GM19397 (cell line): Measurements from ENCODE around the gene FAM120AOS.
A peak's percentile ranks its signal among the peaks of the same experiment; 100 is the strongest.

Experiments
- ATAC-seq: cut with Tn5 transposase; IDR thresholded peaks from one replicate; pipeline ENCODE4 v1.9.1; 2021; ENCODE audit warnings: mild to moderate bottlenecking, moderate library complexity; ENCODE audit not compliant: unreplicated experiment

Gene FAM120AOS

DNA sequence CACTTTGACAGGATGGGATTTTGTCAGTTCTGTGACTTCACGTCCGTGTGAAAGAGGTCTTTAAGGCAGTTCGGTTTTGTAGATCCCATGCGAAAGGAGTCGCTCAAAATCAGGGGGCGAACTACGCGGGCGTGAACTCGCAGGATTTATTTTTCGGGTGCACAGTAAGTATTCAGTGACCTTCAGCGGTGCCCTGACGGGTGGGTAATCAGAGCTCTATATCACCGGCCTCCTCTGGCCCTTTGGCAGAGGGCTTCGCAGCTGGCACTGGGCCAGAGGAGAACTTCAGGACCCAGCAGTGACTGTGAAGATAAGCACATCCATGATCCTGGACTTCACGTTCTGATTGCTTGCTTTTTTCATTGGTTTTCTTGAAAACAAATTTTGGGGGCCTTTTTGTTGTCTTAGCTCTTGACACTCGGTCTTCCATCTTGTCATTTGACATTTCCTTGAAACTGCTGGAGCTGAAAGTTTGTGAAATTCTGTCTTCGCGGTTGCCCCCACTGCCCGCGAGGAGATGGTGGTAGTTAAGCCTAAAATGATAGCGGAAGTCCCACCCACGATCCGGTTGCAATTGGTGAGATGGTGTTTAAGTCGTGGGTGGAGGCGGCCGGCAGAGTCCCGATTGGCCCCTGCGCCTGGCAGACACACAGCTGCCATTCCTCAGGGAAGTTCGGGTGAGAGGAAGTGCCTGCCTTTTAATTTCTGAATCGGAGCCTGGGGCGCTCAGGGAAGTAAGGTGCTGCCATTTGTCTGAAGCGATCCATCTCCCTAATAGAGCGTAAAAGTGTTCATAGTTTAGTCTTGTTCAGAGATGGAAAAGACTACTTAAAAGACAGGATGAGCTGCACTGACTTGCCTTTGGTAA is at the start of gene FAM120AOS:
Gene FAM120AOS, minus strand, starts transcription at position 535 of the 868 bp plus-strand sequence. CDS start 872 bp downstream, outside the sequence.
- peak; percentile 61 for ATAC-seq

DNA sequence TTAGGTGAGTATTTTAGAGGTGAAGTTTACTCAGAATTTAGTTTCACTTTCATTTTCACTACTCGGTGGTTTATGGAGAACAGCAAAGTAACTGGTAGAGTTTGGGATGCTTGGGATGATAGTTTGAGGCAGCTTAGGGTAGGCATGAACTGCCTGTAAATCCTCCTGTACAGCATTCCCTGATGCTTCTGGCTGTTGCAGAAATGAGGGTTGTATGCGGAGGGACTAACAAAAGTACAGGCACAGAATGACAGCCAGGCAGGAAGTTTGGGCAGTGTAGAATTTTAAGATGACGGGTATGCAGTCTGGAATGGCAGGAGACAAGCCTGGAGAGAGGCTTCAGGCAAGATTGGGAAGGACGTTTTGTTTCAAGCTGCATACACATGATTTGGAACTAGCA is 48.0 kb upstream of the FAM120AOS start:
- ATAC-seq: no peak

DNA sequence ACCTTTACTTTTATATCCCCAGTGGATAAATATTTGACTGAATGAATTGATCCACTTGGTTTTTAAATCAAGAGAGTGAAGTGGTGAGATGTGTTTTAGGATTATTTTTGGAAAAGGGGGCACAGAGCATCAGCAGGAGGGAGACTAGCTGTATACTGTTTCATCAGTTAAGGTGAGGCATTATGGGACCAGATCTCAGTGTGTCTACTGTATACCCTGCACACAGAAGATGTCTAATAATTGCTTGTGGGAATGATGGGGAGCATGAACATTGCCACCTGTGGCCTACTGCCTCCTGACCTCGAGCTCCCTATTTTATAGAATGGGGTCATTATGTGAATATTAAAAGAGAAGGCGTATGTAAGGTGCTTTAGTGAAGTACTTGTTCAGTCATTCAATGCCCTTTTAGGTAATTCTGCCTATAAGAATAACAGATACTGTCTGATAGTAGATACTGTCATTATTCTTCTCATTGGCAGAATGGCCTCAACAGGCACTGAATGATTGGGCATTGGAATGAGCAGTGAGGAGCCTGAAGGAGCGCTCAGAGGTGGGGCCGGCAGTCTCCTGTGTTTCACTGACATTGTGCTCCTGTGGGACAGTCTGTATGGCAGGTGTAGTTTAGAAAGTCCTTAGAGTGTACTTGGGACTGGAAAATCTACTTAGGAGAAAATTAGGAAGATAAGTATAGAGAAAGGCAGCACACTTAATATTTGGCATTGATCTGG is 47.4 kb upstream of the FAM120AOS start:
- ATAC-seq: no peak

DNA sequence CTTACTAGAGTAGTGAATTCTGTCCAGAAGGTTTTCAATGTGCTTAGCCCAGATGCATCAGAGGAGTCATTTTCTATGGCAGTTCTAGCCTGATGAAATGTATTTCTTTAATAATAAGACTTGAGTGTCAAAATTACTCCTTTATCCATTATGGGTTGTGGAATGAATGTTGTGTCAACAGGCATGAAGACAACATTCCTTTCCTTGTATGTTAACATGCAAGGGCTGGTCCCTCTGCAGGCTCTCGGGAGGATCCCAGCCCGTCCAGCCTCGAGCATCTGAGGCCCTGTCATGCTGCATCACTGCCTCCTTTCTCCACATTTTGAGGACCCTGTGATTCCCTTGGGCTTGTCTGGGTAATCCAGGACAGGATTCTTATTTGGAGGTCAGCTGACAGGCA is 42.9 kb upstream of the FAM120AOS start:
- ATAC-seq: no peak

DNA sequence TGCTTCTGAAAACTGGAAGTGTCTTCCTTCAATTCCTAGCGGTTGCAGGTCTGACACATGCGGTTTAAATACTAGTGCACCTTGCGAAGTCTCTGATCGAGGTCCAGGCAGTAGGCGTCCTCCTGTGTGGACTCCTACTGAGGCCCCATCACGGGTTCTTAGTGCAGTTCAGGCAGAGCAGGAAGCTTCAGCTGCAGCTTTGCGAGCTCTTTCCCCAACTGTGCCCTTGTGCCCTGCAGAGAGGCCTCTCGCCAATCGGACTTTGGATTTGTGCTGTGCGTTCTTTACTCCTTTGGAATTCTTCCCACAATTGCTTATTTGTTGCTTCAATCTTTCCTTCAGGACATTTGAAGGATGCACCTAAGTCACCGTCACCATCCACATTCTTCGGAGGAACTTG is 40.6 kb upstream of the FAM120AOS start:
- no peak for ATAC-seq

DNA sequence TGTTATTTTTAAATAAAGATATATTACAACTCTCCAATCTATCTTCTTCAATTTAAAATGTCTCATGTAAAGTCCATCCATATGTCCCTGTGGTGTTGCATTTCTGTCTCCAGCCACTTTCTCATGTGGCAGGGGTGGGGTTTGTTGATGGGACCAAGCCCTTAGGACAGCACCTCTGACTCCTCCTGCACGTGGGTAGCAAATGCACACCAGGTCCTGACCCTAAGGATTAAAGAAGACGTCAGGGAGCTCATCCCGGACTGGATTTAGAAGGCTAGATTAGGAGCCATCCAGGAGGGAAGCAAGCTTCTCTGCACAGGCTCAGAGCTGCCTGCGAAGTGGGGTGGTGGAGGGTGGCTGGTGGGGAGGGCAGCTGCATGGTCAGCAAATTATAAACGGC is 38.9 kb upstream of the FAM120AOS start:
- no peak for ATAC-seq

DNA sequence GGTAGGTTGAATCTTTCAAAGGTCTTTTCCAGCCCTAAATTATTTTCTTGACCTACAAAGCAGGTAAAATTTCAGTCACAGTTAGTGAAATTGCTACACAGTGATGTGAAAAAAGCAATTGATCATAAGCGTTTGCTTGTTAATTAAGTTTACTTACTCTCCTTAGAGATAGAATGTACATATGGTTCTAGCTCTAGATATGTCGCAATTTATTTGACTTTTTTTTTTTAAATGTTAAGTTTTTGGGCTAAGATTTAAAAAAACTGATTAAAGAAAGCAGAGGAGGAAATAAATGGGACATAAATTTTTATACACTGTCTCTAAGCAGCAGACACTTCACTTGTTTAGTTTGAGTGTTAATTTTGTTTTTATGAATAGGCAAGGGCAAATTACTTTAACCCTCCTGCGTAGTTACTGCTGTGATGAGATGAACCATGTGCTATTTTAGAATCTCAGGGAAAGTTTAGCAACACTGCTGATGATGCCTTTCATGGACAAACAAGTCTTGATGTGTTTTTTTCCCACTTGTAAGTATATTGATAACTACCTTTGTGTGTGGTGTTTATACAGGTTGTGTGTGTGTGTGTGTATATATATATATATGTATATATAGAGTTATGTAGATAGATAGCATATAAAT is 38.3 kb upstream of the FAM120AOS start:
- no peak for ATAC-seq

DNA sequence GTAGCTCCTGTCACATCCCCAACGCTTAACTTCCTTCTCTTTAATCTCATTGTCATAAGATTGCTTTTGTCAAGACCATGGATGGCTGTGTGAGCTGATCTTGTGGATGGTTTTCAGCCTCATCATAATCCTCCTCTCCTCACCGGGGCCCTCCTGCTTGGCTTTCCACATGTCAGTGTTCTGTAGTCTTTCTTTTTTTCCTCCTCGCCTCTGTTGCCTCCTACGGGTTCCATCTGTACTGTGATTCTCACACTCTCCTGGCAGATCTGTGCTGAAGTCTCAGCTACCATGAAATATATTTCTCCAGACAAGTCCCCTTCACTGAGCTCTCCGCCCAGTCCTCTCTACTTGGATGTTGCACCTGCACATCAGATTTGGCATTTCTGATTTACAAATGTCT is 34.9 kb upstream of the FAM120AOS start:
- no peak for ATAC-seq

DNA sequence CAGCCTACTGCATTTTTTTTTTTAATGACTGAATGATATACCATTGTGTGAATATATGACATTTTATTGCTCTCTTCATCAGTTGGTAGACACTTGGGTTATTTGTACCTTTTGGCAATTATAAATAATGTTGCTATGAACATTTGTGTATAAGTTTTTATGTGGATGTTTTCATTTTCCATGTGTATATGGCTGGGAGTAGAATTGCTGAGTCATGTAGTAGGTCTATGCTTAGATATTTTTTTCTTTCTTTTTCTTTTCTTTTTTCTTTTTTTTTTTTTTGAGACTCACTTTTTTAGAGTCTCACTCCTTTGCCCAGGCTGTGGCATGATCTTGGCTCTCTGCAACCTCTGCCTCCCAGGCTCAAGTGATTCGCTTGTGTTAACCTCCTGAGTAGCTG is 32.9 kb upstream of the FAM120AOS start:
- ATAC-seq: no peak

DNA sequence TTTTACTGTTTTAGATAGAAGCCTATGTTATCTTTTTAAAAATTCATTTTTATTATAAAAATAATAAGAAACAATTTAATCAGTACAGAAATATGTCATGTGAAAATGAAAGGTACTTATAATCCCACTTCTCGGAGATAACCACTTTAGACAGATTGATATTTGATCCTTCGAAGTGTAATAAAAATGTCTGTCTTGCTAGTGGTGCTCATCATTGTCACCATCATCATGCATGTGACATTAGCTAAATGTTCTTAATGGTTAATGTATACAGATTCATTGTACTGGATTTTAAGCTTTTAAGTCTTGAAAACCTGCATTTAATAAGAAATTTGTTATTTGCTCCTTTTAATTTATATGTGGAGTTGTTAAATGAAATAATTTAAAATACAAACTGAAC is 30.1 kb upstream of the FAM120AOS start:
- ATAC-seq: no peak

DNA sequence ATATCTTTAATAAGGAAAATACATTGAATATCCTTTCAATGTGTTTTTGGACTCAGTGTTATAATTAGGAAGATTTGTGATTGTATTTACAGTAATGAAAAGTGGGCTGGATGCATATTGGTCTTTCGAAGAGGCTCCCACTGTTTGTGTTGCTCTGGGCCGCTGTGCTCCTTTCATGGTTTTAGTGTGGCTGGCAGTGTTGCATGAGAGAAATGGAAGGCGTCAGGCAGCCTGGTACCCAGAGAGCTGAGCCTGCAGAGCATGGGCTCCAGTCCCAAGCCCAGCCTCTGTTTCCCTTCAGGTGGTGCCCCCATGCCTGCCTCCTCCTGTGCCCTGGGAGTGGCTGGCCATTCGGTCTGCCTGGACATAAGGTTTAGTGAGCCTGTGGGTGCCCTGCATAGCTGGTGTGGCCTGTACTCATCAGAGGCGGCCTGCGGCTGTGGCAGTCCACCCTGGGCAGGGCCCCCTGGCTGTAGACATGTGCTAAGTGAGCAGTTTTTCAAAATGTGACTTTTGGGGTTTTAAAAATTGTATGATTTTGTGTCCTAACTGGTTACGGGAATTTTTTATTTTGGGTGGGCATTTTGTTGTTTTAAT is 27.4 kb upstream of the FAM120AOS start:
- no peak for ATAC-seq

DNA sequence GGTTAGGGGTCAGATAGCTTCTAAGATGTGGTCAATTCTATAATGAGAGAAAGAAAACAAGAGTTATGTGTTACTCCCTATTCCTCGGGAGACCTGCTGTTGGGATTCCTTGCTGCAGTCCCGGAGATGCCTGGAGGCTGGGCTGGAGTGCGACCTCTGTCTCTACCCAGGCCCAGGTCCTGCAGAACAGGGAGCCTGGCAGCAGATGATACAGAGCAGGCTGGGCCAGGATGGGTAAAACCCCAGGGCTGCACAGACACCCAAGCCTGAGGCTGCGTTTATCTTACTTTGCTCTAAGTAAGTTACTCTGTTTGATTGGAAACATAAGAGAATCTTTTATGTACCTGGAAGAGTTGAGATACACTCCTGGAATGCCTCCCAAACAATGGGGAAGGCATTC is 26.9 kb upstream of the FAM120AOS start:
- ATAC-seq: no peak

DNA sequence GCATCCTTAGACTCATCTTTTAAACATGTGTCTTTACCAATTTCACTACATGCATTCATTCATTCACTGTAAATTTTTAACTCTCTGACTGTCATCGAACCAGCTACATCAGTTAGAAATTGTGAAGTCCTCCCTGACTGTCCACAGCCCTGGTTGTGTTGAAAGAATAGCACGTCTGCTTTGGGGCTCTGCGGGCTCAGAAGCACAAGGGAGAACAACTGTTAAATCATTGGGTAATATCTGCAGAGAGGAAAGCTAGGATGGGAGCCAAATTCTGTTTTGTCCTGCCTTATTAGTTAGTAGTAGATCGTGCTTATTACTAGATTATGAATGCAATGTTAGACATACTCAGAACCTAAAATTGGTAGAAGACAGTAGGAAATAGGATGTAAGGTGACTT is 26.3 kb upstream of the FAM120AOS start:
- no peak for ATAC-seq

DNA sequence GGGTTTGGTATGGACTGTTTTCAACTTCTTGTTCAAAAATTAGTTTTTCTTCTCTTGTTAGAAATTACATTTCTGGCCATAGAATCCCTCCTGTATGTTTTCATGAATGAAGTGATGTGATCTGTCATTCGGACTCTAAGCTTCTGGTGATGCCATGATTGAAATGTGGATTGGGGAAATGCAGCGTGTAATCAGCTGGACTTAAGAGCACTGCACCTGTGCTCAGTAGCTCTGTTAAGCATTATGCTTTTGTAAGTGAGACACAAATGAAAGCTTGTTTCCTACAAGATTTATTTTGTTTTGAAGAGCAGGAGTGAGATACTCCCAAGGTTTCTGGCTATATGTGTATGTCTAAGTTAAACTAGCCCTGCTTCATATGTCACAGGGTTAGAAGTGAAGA is 24.0 kb upstream of the FAM120AOS start:
- no peak for ATAC-seq

DNA sequence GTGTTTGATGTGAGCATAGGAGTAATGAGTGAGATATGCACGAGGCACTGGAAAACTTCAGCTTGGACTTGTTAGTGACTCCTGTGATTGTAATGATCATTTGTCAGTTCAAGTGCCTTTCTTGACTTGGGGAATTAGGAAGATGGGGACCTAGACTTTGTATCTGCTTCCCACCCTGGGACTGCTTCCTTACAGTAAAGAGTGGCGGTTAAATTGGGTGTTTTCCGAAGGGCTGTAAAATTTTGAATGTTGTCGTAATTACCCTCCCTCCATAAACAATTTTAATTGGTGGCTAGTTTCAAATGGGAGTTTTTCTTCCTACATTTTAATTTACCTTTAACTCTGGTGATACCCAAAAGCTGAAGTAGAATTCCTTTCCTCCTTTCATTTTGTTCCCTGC is 23.5 kb upstream of the FAM120AOS start:
- ATAC-seq: no peak

DNA sequence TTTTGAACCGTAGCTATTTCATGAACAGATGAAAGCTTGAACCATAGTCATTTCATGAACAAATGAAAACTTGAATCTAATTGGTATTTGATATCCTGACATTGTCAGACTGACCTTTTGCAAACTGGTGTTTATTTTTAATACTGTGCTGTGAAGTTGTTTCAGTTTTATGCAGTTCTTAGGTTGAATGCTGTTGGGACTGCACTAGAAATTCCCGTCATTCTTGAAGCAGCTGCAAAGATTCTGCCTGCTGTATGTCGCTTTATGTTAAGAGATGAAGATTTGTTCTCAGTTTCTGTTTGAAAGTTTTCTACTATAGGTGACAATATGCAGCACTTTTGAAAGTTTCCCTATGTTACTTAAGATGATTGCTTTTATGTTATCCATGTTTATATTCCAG is 22.5 kb upstream of the FAM120AOS start:
- ATAC-seq: no peak

DNA sequence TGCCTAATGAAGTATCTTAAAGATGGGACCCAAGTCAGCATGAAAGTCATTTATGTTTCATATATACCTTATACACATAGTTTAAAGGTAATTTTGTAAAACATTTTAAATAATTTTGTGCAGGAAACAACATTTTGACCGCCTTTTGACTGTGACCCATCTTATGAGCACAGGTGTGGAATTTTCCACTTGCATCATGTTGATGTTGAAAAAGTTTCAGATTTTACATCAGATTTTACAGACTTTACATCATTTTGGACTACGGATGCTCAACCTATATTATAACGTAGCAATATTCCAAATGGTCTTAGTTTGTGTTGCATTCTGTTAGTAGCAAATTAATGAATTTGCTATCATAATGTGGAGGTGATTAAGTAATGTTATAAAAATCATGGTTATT is 21.7 kb upstream of the FAM120AOS start:
- ATAC-seq: no peak

DNA sequence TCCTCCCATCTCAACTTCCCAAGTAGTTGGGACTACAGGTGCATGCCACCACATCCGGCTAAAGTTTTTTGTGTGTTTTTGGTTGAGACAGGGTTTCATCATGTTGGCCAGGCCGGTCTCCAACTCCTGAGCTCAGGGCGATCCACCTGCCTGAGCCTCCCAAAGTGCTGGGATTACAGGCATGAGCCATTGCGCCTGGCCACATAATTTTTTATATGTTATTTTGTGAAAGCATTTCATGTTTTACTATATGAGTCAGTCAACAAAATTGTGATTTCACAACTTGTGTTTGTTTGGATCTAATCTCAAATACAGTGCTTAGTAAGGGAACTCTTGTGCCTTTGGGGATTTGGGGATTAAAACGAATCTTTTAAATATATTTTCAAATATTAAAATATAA is 20.0 kb upstream of the FAM120AOS start:
- no peak for ATAC-seq

DNA sequence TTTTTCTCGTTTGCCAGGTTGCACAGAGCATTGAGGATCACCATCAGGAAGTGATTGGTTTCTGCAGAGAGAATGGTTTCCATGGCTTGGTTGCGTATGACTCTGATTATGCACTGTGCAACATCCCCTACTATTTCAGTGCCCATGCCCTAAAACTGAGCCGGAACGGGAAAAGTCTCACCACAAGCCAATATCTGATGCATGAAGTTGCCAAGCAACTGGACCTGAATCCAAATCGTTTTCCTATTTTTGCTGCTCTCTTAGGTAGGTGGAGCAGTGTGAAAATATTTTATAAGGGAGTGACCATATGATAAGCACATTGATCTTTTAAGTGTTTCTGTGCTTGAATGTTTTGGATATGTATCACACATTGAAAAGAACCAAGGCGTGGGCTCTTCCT is 17.7 kb upstream of the FAM120AOS start:
- no peak for ATAC-seq

DNA sequence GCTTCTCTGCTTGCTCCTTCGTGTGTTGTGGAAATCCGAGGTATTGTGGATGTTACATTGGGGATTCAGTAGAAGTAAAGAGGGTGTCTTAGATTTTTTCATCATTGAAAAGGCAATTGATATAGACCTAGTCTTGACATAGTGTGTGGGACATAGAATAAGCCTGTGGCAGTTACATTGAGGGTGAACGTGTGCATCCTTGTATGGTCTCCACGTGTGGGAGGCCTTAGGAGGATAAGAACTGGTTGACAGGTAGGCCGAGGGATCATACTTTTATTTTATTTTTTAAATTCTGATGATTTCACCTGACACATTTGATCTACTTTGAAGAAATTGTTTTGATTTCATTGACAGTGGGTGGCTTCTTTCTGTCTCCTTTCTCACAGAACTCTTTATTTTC is 17.0 kb upstream of the FAM120AOS start:
- ATAC-seq: no peak

DNA sequence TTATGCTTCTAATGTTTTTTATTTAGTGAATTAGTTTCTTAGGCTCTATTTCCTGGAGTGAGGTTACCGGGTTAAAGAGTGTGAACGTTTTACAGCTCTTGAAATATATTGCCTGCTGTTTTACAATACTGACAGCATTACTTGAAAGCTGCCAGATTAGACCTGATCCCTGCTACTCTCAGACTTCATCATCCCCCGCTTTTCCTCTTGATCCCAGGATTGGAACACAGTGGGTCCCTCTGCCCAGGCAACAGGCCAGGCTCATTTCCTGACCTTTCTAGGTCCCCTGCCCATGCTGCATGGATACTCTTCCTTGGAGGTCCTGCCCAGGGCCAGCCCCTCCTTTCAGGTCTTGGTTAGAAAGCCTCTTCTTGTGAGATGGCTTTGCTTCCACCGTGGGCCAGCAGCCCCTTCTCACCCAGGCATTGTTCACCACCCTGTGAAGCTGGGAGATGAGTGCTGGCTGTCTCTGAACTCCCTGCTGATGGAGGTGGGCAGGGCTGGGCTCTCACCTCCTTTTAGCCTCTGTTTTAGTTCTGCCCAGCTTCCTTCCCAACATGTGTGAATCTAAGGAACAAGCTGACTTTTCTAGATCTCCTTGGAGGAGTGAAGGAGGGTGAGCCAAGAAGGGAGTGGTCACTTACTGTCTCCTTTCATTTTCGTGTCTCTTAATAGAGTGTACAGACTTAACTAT is 15.5 kb upstream of the FAM120AOS start:
- ATAC-seq: no peak
